Gastroesophageal sphincter (tissue), 3 donors: ENCODE results near the gene CLEC2B.
"Not testable (repeated sequence)": the region's sequence is repeated elsewhere in the genome, so short reads cannot be mapped to it uniquely, and the experiment has no call there.

ENCODE experiments used
- POLR2A ChIP-seq, 2 donors: fragments of 450-650 bp; IDR thresholded peaks; one replicate each; pipeline ENCODE4 v1.6.1; 2017; ENCODE audit warnings: antibody characterized with exemption in 2 of 2, mild to moderate bottlenecking in 2 of 2, moderate library complexity in 1 of 2
- POLR2AphosphoS5 ChIP-seq: sonication (generic); formaldehyde crosslinking; IDR thresholded peaks from one replicate; pipeline ENCODE4 v1.6.1; 2017; ENCODE audit warnings: antibody characterized with exemption
- TF ChIP-seq, protein P1 (sequence below), 4 experiments: fragments of 200-600 bp in 2 of 4; fragments of 450-650 bp in 2 of 4; sonication (generic) in 1 of 4; IDR thresholded peaks; one replicate each; pipeline ENCODE4 v1.5.1; 2017 to 2019; ENCODE audit warnings: antibody characterized with exemption in 4 of 4, mild to moderate bottlenecking in 2 of 4, moderate library complexity in 2 of 4

GRCh38 chr12:9876120-9876519 lies 7.0 kb upstream of the CLEC2B start:
- TF ChIP-seq, protein P1, sequence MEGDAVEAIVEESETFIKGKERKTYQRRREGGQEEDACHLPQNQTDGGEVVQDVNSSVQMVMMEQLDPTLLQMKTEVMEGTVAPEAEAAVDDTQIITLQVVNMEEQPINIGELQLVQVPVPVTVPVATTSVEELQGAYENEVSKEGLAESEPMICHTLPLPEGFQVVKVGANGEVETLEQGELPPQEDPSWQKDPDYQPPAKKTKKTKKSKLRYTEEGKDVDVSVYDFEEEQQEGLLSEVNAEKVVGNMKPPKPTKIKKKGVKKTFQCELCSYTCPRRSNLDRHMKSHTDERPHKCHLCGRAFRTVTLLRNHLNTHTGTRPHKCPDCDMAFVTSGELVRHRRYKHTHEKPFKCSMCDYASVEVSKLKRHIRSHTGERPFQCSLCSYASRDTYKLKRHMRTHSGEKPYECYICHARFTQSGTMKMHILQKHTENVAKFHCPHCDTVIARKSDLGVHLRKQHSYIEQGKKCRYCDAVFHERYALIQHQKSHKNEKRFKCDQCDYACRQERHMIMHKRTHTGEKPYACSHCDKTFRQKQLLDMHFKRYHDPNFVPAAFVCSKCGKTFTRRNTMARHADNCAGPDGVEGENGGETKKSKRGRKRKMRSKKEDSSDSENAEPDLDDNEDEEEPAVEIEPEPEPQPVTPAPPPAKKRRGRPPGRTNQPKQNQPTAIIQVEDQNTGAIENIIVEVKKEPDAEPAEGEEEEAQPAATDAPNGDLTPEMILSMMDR (IDR thresholded peaks at IDR 0.05): not testable (repeated sequence)
- not testable (repeated sequence) for TF ChIP-seq POLR2A (IDR thresholded peaks at IDR 0.05); POLR2AphosphoS5
